Measurements from ENCODE around the gene EOLA1.
"Not testable (repeated sequence)": the region's sequence is repeated elsewhere in the genome, so short reads cannot be mapped to it uniquely, and the experiment has no call there.

GRCh38 chrX:149534926-149535602 lies 5.7 kb upstream of the EOLA1 start:
- TF ChIP-seq EZH2 (IDR thresholded peaks at IDR 0.05; ENCODE audit: low read depth, unreplicated experiment); CTCF (conservative IDR thresholded peaks at IDR 0.05; ENCODE audit: low read depth in 2 of 2); JUNB (IDR thresholded peaks at IDR 0.05; ENCODE audit: unreplicated experiment); EZH2phosphoT487 (IDR thresholded peaks at IDR 0.05; ENCODE audit: unreplicated experiment); POLR2AphosphoS5 (IDR thresholded peaks at IDR 0.05; ENCODE audit: low read depth); REST (IDR thresholded peaks at IDR 0.05; ENCODE audit: unreplicated experiment): not testable (repeated sequence)

Data from GM23338 (cell line).